H1 (cell line): ENCODE data around the gene ELFN1. TPM values are rescaled to one million over a fixed set of nuclear protein-coding genes. Genes with fewer than 3 reads are reported as not detected.

Experiments
- BRCA1 ChIP-seq: IDR thresholded peaks from 2 replicates; pipeline ENCODE4 v1.6.1; 2012; ENCODE audit warnings: low read depth, low read length, improper control_type of control experiment
- CHD1 ChIP-seq: IDR thresholded peaks from 2 replicates; pipeline ENCODE4 v1.6.1; 2012; ENCODE audit warnings: low read depth, low read length, improper control_type of control experiment
- RAD21 ChIP-seq, 2 experiments: IDR thresholded peaks in 1 of 2; conservative IDR thresholded peaks in 1 of 2; 2 replicates each; pipeline ENCODE4 v1.6.1; 2011; ENCODE audit warnings: low read depth in 2 of 2, low read length in 2 of 2, improper control_type of control experiment in 1 of 2, inconsistent platforms in 1 of 2, mild to moderate bottlenecking in 1 of 2, moderate library complexity in 1 of 2
- RFX5 ChIP-seq: IDR thresholded peaks from 2 replicates; pipeline ENCODE4 v1.6.1; 2011; ENCODE audit warnings: low read depth, low read length, improper control_type of control experiment, borderline replicate concordance
- SP4 ChIP-seq: IDR thresholded peaks from 2 replicates; pipeline ENCODE4 v1.6.1; 2012; ENCODE audit warnings: low read length, inconsistent platforms
- TAF7 ChIP-seq: optimal IDR thresholded peaks from 2 replicates; pipeline ENCODE3; 2011; ENCODE audit warnings: low read depth, mild to moderate bottlenecking, inconsistent platforms, low read length, moderate library complexity, borderline replicate concordance
- polyA plus RNA-seq, 7 experiments: library from polyadenylated mRNA; depleted of rRNA in 3 of 7; stranded (reverse) in 5 of 7; unstranded in 2 of 7; fragments of >200 nt in 5 of 7; fragments of 200-250 nt in 2 of 7; gene quantifications; 1 replicate in 5 of 7; 2 replicates in 1 of 7; 4 replicates in 1 of 7; pipeline versions ENCODE4 v1.2.1 to v1.2.3, GENCODE V29; 2011 to 2013; ENCODE audit warnings: missing spikeins in 2 of 7, mixed read lengths in 2 of 7
- total RNA-seq: library from RNA; stranded (reverse); fragmentation: NEBNext Ultra II Directional; extraction: Animal tissue kit (Norgen Biotek cat#: 25700); gene quantifications from 2 replicates; pipeline ENCODE4 v1.2.1, GENCODE V29; 2021

Gene ELFN1
- total and polyA plus RNA-seq, 2 of the 8 experiments (the other 6 are each of a cell fraction or from before 2014, with no cell fraction given) = 2.0 to 4.5 TPM

DNA sequence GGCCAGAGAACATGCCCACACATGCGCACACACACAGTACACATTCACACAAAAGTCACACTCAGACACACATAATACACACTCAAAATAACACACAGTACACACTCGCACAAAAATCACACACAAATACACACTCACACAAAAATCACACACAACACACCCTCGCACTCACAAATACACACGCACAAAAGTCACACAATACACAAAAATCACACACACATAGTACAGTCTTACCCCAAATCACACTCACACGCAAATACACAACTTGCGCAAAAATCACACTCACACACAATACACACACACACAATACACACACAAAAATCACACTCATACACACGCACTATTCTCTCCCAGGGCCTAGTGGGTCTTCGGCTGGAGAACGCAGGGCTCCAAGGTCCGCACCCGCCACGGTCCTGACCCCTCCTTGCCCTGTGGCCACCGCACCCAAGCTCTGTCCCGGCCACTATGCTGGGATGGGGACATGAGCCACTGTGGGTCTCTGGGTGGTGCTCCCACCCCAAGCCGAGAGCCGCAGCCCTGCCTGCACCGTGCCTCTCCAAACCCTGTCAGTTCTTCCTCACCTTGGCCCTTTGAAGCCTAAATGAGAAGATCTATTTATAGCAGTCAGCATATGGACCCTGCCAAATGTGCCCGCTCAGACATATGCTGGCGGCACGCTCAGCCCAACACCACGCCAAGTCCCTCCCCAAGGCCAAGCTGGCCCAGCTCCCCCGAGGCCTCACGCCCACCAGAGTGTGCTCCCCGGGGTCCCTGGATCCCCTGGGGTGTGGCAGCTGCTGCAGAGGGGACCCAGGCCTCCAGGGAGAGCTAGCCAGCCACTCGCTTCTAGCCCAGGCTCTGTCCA, 55.9 kb downstream of the ELFN1 start (continued):
- no peak for TF ChIP-seq BRCA1
- no peak for TF ChIP-seq RAD21 (IDR thresholded peaks at IDR 0.05 in 1 of 2, conservative IDR thresholded peaks at IDR 0.05 in 1 of 2; ENCODE audit: low read depth in 2 of 2, low read length in 2 of 2)
- no peak for TF ChIP-seq RFX5
- no peak for TF ChIP-seq TAF7
- no peak for TF ChIP-seq CHD1
- TF ChIP-seq SP4 = no peak
